Tibial nerve (tissue), 4 donors: ENCODE results near the gene SRPK2.

Experiments
- CTCF ChIP-seq, 5 experiments: fragments of 200-600 bp in 3 of 5; fragments of 450-650 bp in 2 of 5; sonication (generic) in 3 of 5; IDR thresholded peaks; one replicate each; pipeline ENCODE4 v1.5.1; 2016 to 2019; ENCODE audit warnings: antibody characterized with exemption in 5 of 5, mild to moderate bottlenecking in 3 of 5, moderate library complexity in 2 of 5
- EP300 ChIP-seq, 2 donors: sonication (generic); formaldehyde crosslinking; IDR thresholded peaks; one replicate each; pipeline ENCODE4 v1.6.1; 2017; ENCODE audit warnings: antibody characterized with exemption in 2 of 2, mild to moderate bottlenecking in 1 of 2
- POLR2A ChIP-seq, 2 donors: fragments of 450-650 bp; IDR thresholded peaks; one replicate each; pipeline ENCODE4 v1.6.1; 2017; ENCODE audit warnings: antibody characterized with exemption in 2 of 2, mild to moderate bottlenecking in 2 of 2, moderate library complexity in 2 of 2

DNA sequence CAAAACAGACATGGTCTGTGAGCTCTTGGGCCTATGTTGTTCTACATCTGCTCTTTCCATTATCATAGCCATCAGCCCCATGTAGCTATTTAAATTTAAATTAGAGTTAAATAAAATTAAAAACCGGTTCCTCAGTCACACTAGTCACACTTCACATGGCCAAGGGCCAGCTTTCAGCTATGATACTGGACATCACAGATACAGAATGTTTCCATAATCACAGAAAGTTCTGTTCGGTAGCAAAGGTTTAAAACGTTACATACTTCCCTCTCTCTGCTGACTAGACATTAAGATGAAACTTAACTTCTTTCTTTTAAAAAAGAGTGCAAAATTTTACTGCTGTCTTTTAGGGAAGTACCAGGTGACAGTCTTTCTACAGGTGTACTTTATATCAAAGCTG, 43.0 kb downstream of the SRPK2 start:
- TF ChIP-seq POLR2A (IDR thresholded peaks at IDR 0.05), result no peak
- TF ChIP-seq CTCF (IDR thresholded peaks at IDR 0.05), result no peak
- TF ChIP-seq EP300 (IDR thresholded peaks at IDR 0.05), result no peak
